Measurements from ENCODE around the gene GRAMD4. TPM values are rescaled to one million over a fixed set of nuclear protein-coding genes. Genes with fewer than 3 reads are reported as not detected.

The GRAMD4 gene, protein sequence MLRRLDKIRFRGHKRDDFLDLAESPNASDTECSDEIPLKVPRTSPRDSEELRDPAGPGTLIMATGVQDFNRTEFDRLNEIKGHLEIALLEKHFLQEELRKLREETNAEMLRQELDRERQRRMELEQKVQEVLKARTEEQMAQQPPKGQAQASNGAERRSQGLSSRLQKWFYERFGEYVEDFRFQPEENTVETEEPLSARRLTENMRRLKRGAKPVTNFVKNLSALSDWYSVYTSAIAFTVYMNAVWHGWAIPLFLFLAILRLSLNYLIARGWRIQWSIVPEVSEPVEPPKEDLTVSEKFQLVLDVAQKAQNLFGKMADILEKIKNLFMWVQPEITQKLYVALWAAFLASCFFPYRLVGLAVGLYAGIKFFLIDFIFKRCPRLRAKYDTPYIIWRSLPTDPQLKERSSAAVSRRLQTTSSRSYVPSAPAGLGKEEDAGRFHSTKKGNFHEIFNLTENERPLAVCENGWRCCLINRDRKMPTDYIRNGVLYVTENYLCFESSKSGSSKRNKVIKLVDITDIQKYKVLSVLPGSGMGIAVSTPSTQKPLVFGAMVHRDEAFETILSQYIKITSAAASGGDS
- 10 to 100 TPM; 35.4 to 44.6 TPM for total RNA-seq

DNA sequence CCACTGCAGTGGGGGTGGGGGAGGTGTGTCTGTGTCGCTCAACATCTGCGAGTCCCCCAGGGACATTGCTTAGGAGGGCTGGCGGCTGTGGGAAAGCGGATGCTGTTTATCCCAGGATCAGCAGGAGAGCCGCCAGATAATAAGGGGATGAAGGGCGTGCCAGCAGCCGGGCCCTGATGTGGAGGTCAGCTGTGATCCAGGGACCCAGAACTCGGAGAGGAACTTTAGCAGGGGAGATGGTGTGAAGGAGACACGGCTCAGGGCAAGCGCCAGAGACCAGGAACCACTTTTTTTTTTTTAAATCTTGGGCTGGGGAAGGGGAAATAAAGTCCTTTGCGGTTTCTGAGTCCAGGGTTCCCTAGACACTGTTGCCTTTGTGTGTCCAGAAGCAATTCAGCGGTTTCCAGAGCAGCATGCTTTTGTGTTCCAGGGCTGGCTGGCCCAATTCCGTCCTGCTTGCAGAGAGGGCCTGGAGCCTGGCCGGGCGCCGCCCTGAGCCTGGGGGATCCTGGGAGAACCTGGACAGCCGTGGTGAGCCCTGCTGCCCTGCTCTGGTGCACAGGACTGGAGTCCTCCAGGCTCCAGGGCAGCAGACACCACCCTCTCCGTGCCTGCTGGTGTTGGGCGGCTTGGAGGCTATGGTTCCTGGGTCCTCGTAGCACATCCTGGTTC is at the start of gene GRAMD4:
Gene GRAMD4 (plus strand): TSS at position 557 of the 672 bp plus-strand sequence. CDS start 6,414 bp downstream, outside the sequence.
- no peak within 1 kb of the TSS for H3K27ac Mint-ChIP-seq
- CTCF ChIA-PET = no interaction called here
- no peak within 1 kb of the TSS for H3K4me3 Mint-ChIP-seq
- no peaks in the 10 kb centered on the region for H3K36me3 Mint-ChIP-seq
- ATAC-seq (no peak), DNase-seq (no peak)
- no peaks in the 10 kb centered on the region for H3K27me3 Mint-ChIP-seq
- no peaks in the 10 kb centered on the region for H3K9me3 Mint-ChIP-seq (ENCODE audit: low read depth)
- peaks cover 8% of the 10 kb centered on the region for H3K4me1 Mint-ChIP-seq

DNA sequence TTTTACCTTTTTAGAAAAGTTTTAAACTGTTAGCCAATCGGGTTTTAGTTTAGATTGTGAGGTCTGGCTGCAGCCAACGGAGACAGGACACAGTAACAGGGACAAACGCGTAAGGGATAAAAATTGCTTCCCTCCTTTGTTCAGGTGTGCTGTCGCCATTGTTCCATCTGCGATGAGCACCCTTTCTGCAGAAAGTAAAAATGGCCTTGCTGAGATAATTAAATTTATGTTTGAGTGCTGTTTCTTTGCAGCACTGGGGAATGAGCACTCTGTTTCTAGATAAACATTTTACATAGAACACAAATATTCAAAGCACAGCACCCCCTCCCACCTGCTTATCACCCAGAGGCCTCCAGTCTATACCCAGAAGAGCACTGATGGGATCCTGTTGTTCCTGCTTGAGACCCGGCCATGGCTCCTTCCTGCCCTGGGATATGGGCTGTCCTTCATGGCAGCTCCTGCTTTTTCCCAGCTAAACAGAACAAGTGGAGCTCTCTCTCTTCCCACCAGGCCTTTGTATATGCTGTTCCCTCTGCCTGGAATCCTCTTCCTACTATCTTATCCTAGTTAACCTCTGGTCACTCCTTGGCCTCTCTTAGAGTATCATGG is 48.4 kb upstream of the GRAMD4 start:
- H3K27ac Mint-ChIP-seq = no peak overlapping the region
- CTCF ChIA-PET = no interaction called here
- no peak for ATAC-seq
- H3K9me3 Mint-ChIP-seq (ENCODE audit: low read depth) = peaks cover 4% of the 10 kb centered on the region
- peaks cover 12% of the 10 kb centered on the region for H3K4me1 Mint-ChIP-seq
- no peak for DNase-seq
- peaks cover 5% of the 10 kb centered on the region for H3K36me3 Mint-ChIP-seq
- H3K27me3 Mint-ChIP-seq = peaks cover 2% of the 10 kb centered on the region
- H3K4me3 Mint-ChIP-seq = no peak overlapping the region

DNA sequence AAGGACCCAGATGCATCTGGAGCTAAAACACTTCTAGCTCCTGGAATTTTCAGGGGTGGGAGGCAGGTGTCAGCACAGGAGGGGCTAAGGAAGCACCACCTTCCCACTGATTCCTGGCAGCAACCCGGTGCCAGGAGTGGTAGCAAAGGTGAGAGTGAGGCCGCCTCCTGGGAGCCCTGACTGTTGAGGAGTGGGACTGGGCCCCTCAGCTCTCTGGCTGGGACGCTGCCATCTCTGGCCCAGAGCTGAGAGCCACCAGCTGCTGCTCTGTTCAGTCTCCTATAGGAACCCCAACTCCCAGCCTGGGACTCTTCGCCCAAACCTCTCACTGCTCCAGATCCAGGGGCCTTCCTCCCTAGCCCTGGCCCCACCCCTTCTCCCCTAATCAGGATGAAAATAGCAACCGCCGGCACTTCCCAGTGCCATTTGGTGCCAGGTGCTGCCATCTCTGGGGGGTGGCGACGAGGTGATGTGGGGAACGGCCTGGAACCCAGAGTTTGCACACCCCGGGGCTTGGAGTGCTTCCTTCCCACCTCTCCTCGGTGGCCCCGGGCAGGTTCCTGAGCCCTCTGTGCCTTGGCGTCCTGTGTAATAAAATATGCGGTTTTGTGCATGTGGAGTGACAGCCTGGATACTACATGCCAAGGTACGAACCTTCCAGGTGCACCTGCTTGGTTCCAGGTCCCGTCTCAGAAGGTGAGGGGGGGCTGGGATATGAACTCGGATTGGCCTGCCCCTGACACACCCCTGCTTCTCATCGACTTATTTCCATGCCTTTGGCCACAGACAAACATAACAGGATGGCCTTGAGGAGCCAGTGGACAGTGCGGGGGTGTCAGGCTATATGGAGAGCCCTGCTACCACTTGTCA is 47.0 kb upstream of the GRAMD4 start:
- Mint-ChIP-seq H3K4me3 (no peak overlapping the region), H3K27me3 (peaks cover 2% of the 10 kb centered on the region), H3K27ac (no peak overlapping the region), H3K9me3 (ENCODE audit: low read depth) (peaks cover 4% of the 10 kb centered on the region), H3K4me1 (peaks cover 17% of the 10 kb centered on the region), H3K36me3 (peaks cover 5% of the 10 kb centered on the region)
- DNase-seq (no peak), ATAC-seq (no peak)
- CTCF ChIA-PET = interaction anchor here (1.0 kb wide), 1 partner anchor 9 kb away, joined by 3 read pairs; no protein-coding TSS in a partner anchor

- CTCF ChIA-PET = no interaction called here
Measured at GRCh38 chr22:46573781-46574437, 46.3 kb upstream of the GRAMD4 start.

GRCh38 chr22:46574438-46574992 is 45.7 kb upstream of the GRAMD4 start:
- Mint-ChIP-seq H3K4me3 (no peak overlapping the region), H3K27me3 (peaks cover 2% of the 10 kb centered on the region), H3K9me3 (ENCODE audit: low read depth) (peaks cover 4% of the 10 kb centered on the region), H3K4me1 (peaks cover 27% of the 10 kb centered on the region), H3K36me3 (peaks cover 5% of the 10 kb centered on the region), H3K27ac (no peak overlapping the region)
- ATAC-seq = no peak
- no peak for DNase-seq
- CTCF ChIA-PET = no interaction called here

More at GRCh38 chr22:46573781-46574437, 46.3 kb upstream of the GRAMD4 start:
- peaks cover 2% of the 10 kb centered on the region for H3K27me3 Mint-ChIP-seq
- peaks cover 5% of the 10 kb centered on the region for H3K36me3 Mint-ChIP-seq
- H3K4me1 Mint-ChIP-seq = peaks cover 24% of the 10 kb centered on the region
- no peak overlapping the region for H3K27ac Mint-ChIP-seq
- H3K9me3 Mint-ChIP-seq (ENCODE audit: low read depth) = peaks cover 4% of the 10 kb centered on the region
- no peak for ATAC-seq
- no peak overlapping the region for H3K4me3 Mint-ChIP-seq
- DNase-seq = no peak

DNA sequence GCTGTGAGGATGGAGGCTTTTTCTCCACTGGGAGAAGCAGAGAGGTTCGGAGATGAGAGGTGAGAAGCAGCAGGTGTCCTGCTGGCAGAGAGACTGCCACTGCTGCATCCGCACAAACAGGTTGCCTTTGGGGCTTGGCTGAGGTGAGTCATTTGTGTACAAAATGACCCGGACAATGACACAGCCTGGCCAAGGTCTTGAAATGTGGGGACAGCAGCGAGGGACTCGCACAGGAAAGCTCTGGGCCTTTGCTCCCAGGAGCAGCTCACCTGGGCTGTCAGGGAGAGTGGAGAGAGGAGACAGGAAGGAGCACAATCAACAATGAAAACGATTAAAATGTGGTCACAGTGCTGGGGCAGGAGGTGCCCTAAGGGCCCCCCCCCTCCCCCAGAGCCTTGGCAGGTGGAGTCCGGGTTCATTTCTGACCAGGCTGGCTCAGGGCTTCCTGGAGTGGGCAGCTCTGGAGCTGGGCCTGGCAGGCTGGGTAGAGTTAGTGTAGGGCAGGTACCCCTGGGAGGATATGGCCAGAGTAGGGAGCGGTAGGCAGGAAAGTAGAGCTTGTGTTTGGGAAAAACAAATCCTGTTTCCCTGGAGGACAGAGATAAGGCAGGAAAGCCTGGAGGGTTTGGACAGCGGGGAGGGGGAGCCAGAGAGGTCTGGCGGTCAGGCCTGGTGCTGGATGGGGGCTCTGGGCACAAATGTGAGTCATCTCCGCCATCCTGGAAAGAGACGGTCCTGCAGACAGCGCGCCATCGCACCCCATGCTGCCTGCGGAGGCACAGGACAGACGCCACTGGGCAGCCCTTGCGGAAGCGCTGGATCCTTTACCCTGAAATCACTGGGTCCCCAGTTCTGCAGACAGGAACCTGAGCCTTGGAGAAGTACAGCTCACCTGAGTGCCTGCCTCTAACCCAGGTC is 44.9 kb upstream of the GRAMD4 start:
- Mint-ChIP-seq H3K4me3 (peak overlapping the region; percentile 64), H3K9me3 (ENCODE audit: low read depth) (peaks cover 4% of the 10 kb centered on the region), H3K27me3 (peaks cover 2% of the 10 kb centered on the region), H3K36me3 (peaks cover 5% of the 10 kb centered on the region), H3K27ac (peak overlapping the region; percentile 31), H3K4me1 (peaks cover 27% of the 10 kb centered on the region)
- DNase-seq (no peak), ATAC-seq (no peak)
- CTCF ChIA-PET = interaction anchor here (1.0 to 2.3 kb wide), 2 partner anchors 12 to 39 kb away, joined by 3 to 12 read pairs; no protein-coding TSS in a partner anchor

DNA sequence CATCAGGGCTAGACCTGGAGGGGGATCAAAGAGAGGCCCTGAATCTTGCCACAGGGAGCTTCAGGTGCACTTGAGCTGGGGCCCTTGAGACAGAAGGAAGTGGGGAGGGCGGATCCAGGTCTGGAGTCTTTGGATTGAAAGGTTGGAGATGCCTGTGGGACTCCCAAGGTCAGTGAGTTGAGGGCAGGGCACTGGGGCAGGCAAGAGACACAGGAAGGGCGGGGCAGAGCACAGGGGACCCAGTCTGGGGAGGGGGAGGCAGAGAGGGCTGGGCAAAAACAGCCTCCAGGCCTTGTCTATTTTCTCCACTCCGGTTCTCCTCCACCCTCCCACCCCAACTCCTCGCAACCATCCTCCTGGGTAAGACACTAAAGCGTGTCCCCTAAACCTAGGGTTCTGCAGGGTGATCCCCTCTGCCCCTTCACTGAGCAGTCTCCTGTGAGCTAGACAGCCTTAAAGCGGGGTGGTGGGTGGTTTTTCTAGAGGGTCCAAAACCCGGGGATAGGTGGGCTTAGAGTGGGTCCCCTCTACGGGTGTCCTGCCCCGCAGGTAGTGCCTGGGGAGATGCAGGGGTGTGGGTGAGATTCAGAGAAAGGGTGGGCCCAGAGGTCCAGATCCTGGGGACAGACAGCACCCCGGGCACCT is 44.2 kb upstream of the GRAMD4 start:
- DNase-seq (no peak), ATAC-seq (no peak)
- Mint-ChIP-seq H3K36me3 (peaks cover 5% of the 10 kb centered on the region), H3K27me3 (peaks cover 2% of the 10 kb centered on the region), H3K9me3 (ENCODE audit: low read depth) (peaks cover 4% of the 10 kb centered on the region), H3K27ac (peak overlapping the region; percentile 57), H3K4me1 (peaks cover 29% of the 10 kb centered on the region), H3K4me3 (peak overlapping the region; percentile 64)
- CTCF ChIA-PET = interaction anchor here (1.0 to 2.3 kb wide), 2 partner anchors 13 to 38 kb away, joined by 3 to 12 read pairs; no protein-coding TSS in a partner anchor

GRCh38 chr22:46576556-46577367 is 43.4 kb upstream of the GRAMD4 start:
- no peak for DNase-seq

DNA sequence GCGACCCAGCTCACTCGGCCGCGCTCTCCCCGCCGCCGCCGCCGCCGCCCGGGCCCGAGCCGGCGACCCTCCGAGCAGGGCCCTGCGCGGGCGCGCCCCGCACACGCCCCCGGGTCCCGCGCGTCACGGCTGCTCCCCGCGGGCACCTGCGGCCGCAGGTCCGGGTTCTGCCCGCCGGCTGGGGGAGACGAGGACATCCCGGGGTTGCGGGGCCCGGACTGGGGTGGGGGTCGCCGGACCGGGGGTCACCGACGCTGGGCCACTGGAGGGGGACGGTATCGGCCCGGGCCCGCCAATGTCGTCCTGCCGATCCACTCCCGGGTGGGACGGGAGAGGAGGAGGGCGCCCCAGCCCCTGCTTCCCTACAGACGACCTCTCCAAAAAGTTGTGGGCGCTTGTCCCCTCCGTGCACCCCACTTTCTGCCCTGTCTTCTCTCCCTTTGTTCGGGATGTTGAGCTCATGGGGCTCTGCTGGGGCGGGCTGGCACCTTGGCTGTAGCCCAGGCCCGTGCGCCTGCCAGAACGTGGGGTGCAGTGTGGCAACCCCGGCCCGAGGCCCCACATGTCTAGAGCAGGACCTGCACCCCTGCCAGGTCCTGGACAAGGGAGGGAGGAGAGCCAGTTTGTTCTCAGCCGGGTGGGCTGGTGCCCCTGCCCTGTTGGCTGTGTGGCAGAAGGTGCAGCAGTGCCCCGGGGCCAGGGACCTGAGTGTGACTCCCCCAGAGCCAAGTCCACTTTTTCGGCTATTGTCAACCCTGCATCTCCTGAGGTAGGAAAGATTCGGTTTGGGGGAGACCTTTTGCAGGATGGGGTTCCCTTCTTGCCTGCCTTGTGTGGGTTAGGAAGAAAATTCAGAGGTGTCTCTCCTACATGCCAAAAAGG is 42.6 kb upstream of the GRAMD4 start:
- peak overlapping the region; percentile 52 for H3K27ac Mint-ChIP-seq
- no peaks in the 10 kb centered on the region for H3K36me3 Mint-ChIP-seq
- no peak for DNase-seq

More at GRCh38 chr22:46576556-46577367, 43.4 kb upstream of the GRAMD4 start:
- CTCF ChIA-PET = interaction anchor here (1.0 to 2.3 kb wide), 3 partner anchors 10 to 38 kb away, joined by 3 to 12 read pairs (median 3); no protein-coding TSS in a partner anchor
- Mint-ChIP-seq H3K4me1 (peaks cover 34% of the 10 kb centered on the region), H3K27ac (peak overlapping the region; percentile 27), H3K9me3 (ENCODE audit: low read depth) (peaks cover 4% of the 10 kb centered on the region), H3K36me3 (peaks cover 4% of the 10 kb centered on the region), H3K4me3 (peak overlapping the region; percentile 64), H3K27me3 (peaks cover 2% of the 10 kb centered on the region)
- ATAC-seq = peak; percentile 81

More for the DNA sequence above, 42.6 kb upstream of the GRAMD4 start:
- Mint-ChIP-seq H3K9me3 (ENCODE audit: low read depth) (no peaks in the 10 kb centered on the region), H3K27me3 (peaks cover 2% of the 10 kb centered on the region), H3K4me3 (peak overlapping the region; percentile 83), H3K4me1 (peaks cover 40% of the 10 kb centered on the region)
- no peak for ATAC-seq
- CTCF ChIA-PET = interaction anchor here (1.4 to 2.3 kb wide), 2 partner anchors 10 to 14 kb away, joined by 3 to 12 read pairs; no protein-coding TSS in a partner anchor

All from activated CD8-positive, alpha-beta memory T cell treated with anti-CD3 and anti-CD28 coated beads, Interleukin-2, amount 10 ng/mL, durations not matched to agents 7 days and 5 days (primary cell).